Endothelial cell of umbilical vein (primary cell): Measurements from ENCODE around the gene SPEM1. TPM values are rescaled to one million over a fixed set of nuclear protein-coding genes. Genes with fewer than 3 reads are reported as not detected.
A peak's percentile ranks its signal among the peaks of the same experiment; 100 is the strongest.

Experiments
- BruUV-seq: library from RNA; stranded (reverse); fragments of 400-500 nt; replicated peaks from 2 replicates; lab custom pipeline; 2021; lab: Mats Ljungman, UMichigan
- CTCF ChIA-PET: fragments of 300-600, 350-600 bp; sonication (Branson Sonifier 250); formaldehyde crosslinking; loops from one replicate; lab custom pipeline; 2021; ENCODE audit warnings: antibody characterized with exemption, inconsistent platforms; lab: Charles Lee
- POLR2A ChIA-PET: fragments of 300-600, 350-600 bp; sonication (Branson Sonifier 250); formaldehyde crosslinking; loops from one replicate; lab custom pipeline; 2021; ENCODE audit warnings: antibody characterized with exemption, inconsistent platforms; lab: Charles Lee
- DNase-seq: peaks from one replicate; pipeline ENCODE4 v3.0.0-alpha.2; 2011; ENCODE audit warnings: low read depth, low spot score
- FAIRE-seq: peaks from 2 replicates; lab custom pipeline; 2011; peaks lifted over from hg19 to GRCh38; lab: Jason Lieb, UNC
- H2AFZ ChIP-seq: 2 replicates; pipeline ENCODE4 v1.6.0; 2012; ENCODE audit warnings: low read depth, low read length, control low read depth, inconsistent platforms
- H3K27ac ChIP-seq: 2 replicates; pipeline ENCODE4 v1.5.1; 2011; ENCODE audit warnings: low read depth, mild to moderate bottlenecking, control low read depth, low read length, moderate library complexity; ENCODE audit not compliant: insufficient read depth
- H3K27me3 ChIP-seq, 2 experiments: 2 replicates each; pipeline versions ENCODE4 v1.6.0 to v1.6.1; 2011; ENCODE audit warnings: low read length in 2 of 2, mixed read lengths in 1 of 2; ENCODE audit not compliant: control insufficient read depth in 2 of 2, insufficient read depth in 2 of 2
- H3K36me3 ChIP-seq, 2 experiments: 2 replicates in 1 of 2; 3 replicates in 1 of 2; pipeline ENCODE4 v1.5.1; 2011; ENCODE audit warnings: low read length in 2 of 2, mild to moderate bottlenecking in 1 of 2, moderate library complexity in 1 of 2; ENCODE audit not compliant: control insufficient read depth in 2 of 2, insufficient read depth in 2 of 2; ENCODE audit errors: extremely low read depth in 1 of 2
- H3K4me1 ChIP-seq: 3 replicates; pipeline ENCODE4 v1.5.1; 2011; ENCODE audit warnings: mild to moderate bottlenecking, low read length; ENCODE audit not compliant: control insufficient read depth, insufficient read depth; ENCODE audit errors: extremely low read depth
- H3K4me2 ChIP-seq: 2 replicates; pipeline ENCODE4 v1.6.1; 2011; ENCODE audit warnings: low read length, control low read depth, mixed read lengths; ENCODE audit not compliant: insufficient read depth
- H3K4me3 ChIP-seq, 3 experiments: fragments of 200-600 bp in 1 of 3; sonication (generic), shearing (Covaris generic) in 1 of 3; replicated peaks in 1 of 3; 2 replicates each; pipeline ENCODE4 v1.5.1; 2011 to 2016; ENCODE audit warnings: control low read depth in 3 of 3, low read length in 3 of 3, mild to moderate bottlenecking in 2 of 3, inconsistent platforms in 1 of 3, low read depth in 1 of 3, moderate library complexity in 1 of 3; ENCODE audit not compliant: insufficient read depth in 1 of 3
- H3K79me2 ChIP-seq: 2 replicates; pipeline ENCODE4 v1.6.0; 2012; ENCODE audit warnings: low read length, inconsistent platforms; ENCODE audit not compliant: control insufficient read depth, insufficient read depth
- H3K9ac ChIP-seq: replicated peaks from 2 replicates; pipeline ENCODE3; 2011; ENCODE audit warnings: low read length, control low read depth; ENCODE audit not compliant: insufficient read depth; ENCODE audit errors: extremely low read depth
- H3K9me1 ChIP-seq: replicated peaks from 3 replicates; pipeline ENCODE4 v1.6.0; 2011; ENCODE audit warnings: mild to moderate bottlenecking, low read length; ENCODE audit not compliant: control insufficient read depth, insufficient read depth; ENCODE audit errors: extremely low read depth
- H3K9me3 ChIP-seq: replicated peaks from 2 replicates; pipeline ENCODE4 v1.5.1; 2012; ENCODE audit warnings: low read length, inconsistent platforms; ENCODE audit not compliant: control insufficient read depth, insufficient read depth
- H4K20me1 ChIP-seq: replicated peaks from 2 replicates; pipeline ENCODE3; 2011; ENCODE audit warnings: mild to moderate bottlenecking, low read length; ENCODE audit not compliant: control insufficient read depth, insufficient read depth; ENCODE audit errors: extremely low read depth
- EZH2 ChIP-seq: IDR thresholded peaks from 2 replicates; pipeline ENCODE4 v1.6.1; 2012; ENCODE audit warnings: borderline replicate concordance, low read depth, mild to moderate bottlenecking, moderate library complexity, low read length, inconsistent platforms; ENCODE audit not compliant: severe bottlenecking
- FOS ChIP-seq: IDR thresholded peaks from 2 replicates; pipeline ENCODE4 v1.6.1; 2011; ENCODE audit warnings: mild to moderate bottlenecking, low read length, moderate library complexity, borderline replicate concordance; ENCODE audit not compliant: insufficient read depth
- GATA2 ChIP-seq: IDR thresholded peaks from 2 replicates; pipeline ENCODE4 v1.7.0; 2011; ENCODE audit warnings: low read depth, mild to moderate bottlenecking, moderate library complexity, mixed read lengths, low read length; ENCODE audit not compliant: insufficient read length, insufficient read depth
- JUN ChIP-seq: IDR thresholded peaks from 2 replicates; pipeline ENCODE4 v1.6.1; 2011; ENCODE audit warnings: borderline replicate concordance, low read depth; ENCODE audit not compliant: insufficient read length, insufficient read depth
- MYC ChIP-seq: IDR thresholded peaks from one replicate; pipeline ENCODE4 v1.6.1; 2011; ENCODE audit warnings: mild to moderate bottlenecking, low read depth, low read length
- POLR2A ChIP-seq: IDR thresholded peaks from 2 replicates; pipeline ENCODE4 v1.6.1; 2012; ENCODE audit warnings: low read depth, mild to moderate bottlenecking, control low read depth, low read length
- POLR2AphosphoS5 ChIP-seq: IDR thresholded peaks from 2 replicates; pipeline ENCODE4 v1.6.1; 2012; ENCODE audit warnings: low read depth, mild to moderate bottlenecking, control low read depth, low read length, moderate library complexity; ENCODE audit not compliant: insufficient read depth
- dilution Hi-C: fragments of 300-500 bp; cut with MboI; formaldehyde crosslinking; loops from one replicate; pipeline ENCODE4 v1.15.0; 2019; ENCODE audit warnings: low sequenced_read_pairs; ENCODE audit not compliant: extremely low pct_ligation_motif_present
- intact Hi-C: fragments of 100-400 bp; cut with micrococcal nuclease; formaldehyde crosslinking; loops from one replicate; pipeline ENCODE4 v1.10.0; 2022
- polyA plus RNA-seq, 4 experiments: library from polyadenylated mRNA; depleted of rRNA in 3 of 4; stranded (reverse) in 3 of 4; unstranded in 1 of 4; fragments of >200 nt; gene quantifications; 2 replicates each; pipeline versions ENCODE4 v1.2.1 to v1.2.3, GENCODE V29; 2011 to 2012; ENCODE audit warnings: missing spikeins in 1 of 4
- total RNA-seq: library from RNA; stranded (reverse); gene quantifications from 2 replicates; pipeline ENCODE4 v1.2.3, GENCODE V29; 2021
- TF ChIP-seq, protein P1 (sequence below): IDR thresholded peaks from 2 replicates; pipeline ENCODE4 v1.6.1; 2011; ENCODE audit not compliant: insufficient read depth, insufficient read length
- TF ChIP-seq, protein P2 (sequence below), 2 donors: IDR thresholded peaks; 1 replicate in 1 of 2; 2 replicates in 1 of 2; pipeline ENCODE4 v1.5.1; 2011; ENCODE audit warnings: low read length in 2 of 2, mild to moderate bottlenecking in 2 of 2, moderate library complexity in 2 of 2, control low read depth in 1 of 2, inconsistent platforms in 1 of 2, low read depth in 1 of 2; ENCODE audit not compliant: insufficient read depth in 1 of 2; ENCODE audit errors: extremely low read depth in 1 of 2

The SPEM1 gene
- total and polyA plus RNA-seq, 2 donors (not counting 3 experiments of a cell fraction or from before 2014, with no cell fraction given), result not detected

GRCh38 chr17:7394452-7395191 lies 25.5 kb upstream of the SPEM1 start, which contains the start of gene PLSCR3:
TSS of gene PLSCR3 (minus strand) at chr17:7394525. CDS start at chr17:7394110, 415 bp downstream.
- Histone ChIP-seq H3K4me1 (peaks cover 16% of the 10 kb centered on the region), H3K9ac (peak within 1 kb of the TSS; percentile 81), H3K4me2 (peak within 1 kb of the TSS; percentile 45), H3K4me3 (peak within 1 kb of the TSS; percentile 58 to 93 (median 92)), H3K27ac (peak within 1 kb of the TSS; percentile 45), H2AFZ (peak within 1 kb of the TSS; percentile 51), H4K20me1 (no peaks in the 10 kb centered on the region), H3K9me3 (no peaks in the 10 kb centered on the region), H3K27me3 (no peaks in the 10 kb centered on the region), H3K36me3 (peaks cover 0 to 12% of the 10 kb centered on the region in 2 experiments), H3K9me1 (no peaks in the 10 kb centered on the region), H3K79me2 (no peaks in the 10 kb centered on the region)
- peak; percentile 84 for FAIRE-seq
- ChIA-PET POLR2A (interaction anchor here (1.0 kb wide), 1 partner anchor 9 kb away, joined by 11 read pairs; the partner anchor contains the start of gene TMEM256), CTCF (interaction anchor here (0.6 to 2.3 kb wide), 8 partner anchors 9 to 166 kb away, joined by 3 to 11 read pairs (median 5); partner anchors contain the start of gene TMEM256)
- intact Hi-C loops (loop anchor here (1.0 to 5.0 kb wide), 5 partner anchors 10 to 166 kb away; partner anchors contain the start of genes POLR2A, SENP3, TMEM102 and TMEM256), dilution Hi-C loops (no loop called here)
- TSS peak; percentile 62 for BruUV-seq
- DNase-seq, result peak; percentile 92
- TF ChIP-seq, protein P1, sequence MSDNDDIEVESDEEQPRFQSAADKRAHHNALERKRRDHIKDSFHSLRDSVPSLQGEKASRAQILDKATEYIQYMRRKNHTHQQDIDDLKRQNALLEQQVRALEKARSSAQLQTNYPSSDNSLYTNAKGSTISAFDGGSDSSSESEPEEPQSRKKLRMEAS, result no peak
- no peak for TF ChIP-seq FOS
- peak; percentile 90 for TF ChIP-seq POLR2A
- TF ChIP-seq EZH2, result no peak
- no peak for TF ChIP-seq JUN
- TF ChIP-seq POLR2AphosphoS5, result peak; percentile 98
- no peak for TF ChIP-seq MYC
- TF ChIP-seq, protein P2, sequence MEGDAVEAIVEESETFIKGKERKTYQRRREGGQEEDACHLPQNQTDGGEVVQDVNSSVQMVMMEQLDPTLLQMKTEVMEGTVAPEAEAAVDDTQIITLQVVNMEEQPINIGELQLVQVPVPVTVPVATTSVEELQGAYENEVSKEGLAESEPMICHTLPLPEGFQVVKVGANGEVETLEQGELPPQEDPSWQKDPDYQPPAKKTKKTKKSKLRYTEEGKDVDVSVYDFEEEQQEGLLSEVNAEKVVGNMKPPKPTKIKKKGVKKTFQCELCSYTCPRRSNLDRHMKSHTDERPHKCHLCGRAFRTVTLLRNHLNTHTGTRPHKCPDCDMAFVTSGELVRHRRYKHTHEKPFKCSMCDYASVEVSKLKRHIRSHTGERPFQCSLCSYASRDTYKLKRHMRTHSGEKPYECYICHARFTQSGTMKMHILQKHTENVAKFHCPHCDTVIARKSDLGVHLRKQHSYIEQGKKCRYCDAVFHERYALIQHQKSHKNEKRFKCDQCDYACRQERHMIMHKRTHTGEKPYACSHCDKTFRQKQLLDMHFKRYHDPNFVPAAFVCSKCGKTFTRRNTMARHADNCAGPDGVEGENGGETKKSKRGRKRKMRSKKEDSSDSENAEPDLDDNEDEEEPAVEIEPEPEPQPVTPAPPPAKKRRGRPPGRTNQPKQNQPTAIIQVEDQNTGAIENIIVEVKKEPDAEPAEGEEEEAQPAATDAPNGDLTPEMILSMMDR (IDR thresholded peaks at IDR 0.05; ENCODE audit: extremely low read depth in 1 of 2, insufficient read depth in 1 of 2, low read depth in 1 of 2, low read length in 2 of 2), result peak in 1 of 2 donors; percentile 55
- TF ChIP-seq GATA2, result no peak
